IMR-90 (cell line): Measurements from ENCODE around the gene HOXA2. TPM values are rescaled to one million over a fixed set of nuclear protein-coding genes. Genes with fewer than 3 reads are reported as not detected.

Source experiments
- ATAC-seq: fragments of 200-7000 bp; cut with Tn5 transposase; 2 replicates; pipeline ENCODE4 v1.9.1; 2020; ENCODE audit warnings: low read depth, mild to moderate bottlenecking, moderate library complexity
- BruUV-seq: library from RNA; stranded (reverse); fragments of 400-500 nt; replicated peaks from 2 replicates; lab custom pipeline; 2021; lab: Mats Ljungman, UMichigan
- CTCF ChIA-PET: fragments of 300-600 bp; formaldehyde crosslinking; extraction: SDS; loops from one replicate; lab custom pipeline; 2021; ENCODE audit warnings: antibody characterized with exemption; lab: Yijun Ruan, JAX
- POLR2A ChIA-PET: fragments of 300-600 bp; sonication (Branson Sonifier 250); formaldehyde crosslinking; loops from one replicate; lab custom pipeline; 2022; ENCODE audit warnings: antibody characterized with exemption; ENCODE audit not compliant: unreplicated experiment; lab: Charles Lee
- DNase-seq: peaks from one replicate; pipeline ENCODE4 v3.0.0; 2013
- H2AFZ ChIP-seq: replicated peaks from 2 replicates; pipeline ENCODE3; 2013; ENCODE audit warnings: low read length, mild to moderate bottlenecking; ENCODE audit not compliant: poor library complexity
- H2AK5ac ChIP-seq: 2 replicates; pipeline ENCODE4 v1.6.1; 2013; ENCODE audit warnings: low read depth, low read length, inconsistent platforms
- H2AK9ac ChIP-seq: replicated peaks from 2 replicates; pipeline ENCODE3; 2013; ENCODE audit warnings: mild to moderate bottlenecking, low read depth, low read length, moderate library complexity; ENCODE audit not compliant: poor library complexity
- H2BK120ac ChIP-seq: 2 replicates; pipeline ENCODE4 v1.6.1; 2013; ENCODE audit warnings: low read depth, low read length, inconsistent platforms
- H2BK15ac ChIP-seq: 3 replicates; pipeline ENCODE4 v1.6.1; 2013; ENCODE audit warnings: low read depth, low read length, inconsistent platforms
- H2BK20ac ChIP-seq: 2 replicates; pipeline ENCODE4 v1.6.1; 2013; ENCODE audit warnings: low read depth, mild to moderate bottlenecking, inconsistent platforms, low read length, moderate library complexity
- H2BK5ac ChIP-seq: 2 replicates; pipeline ENCODE4 v1.6.1; 2013; ENCODE audit warnings: mild to moderate bottlenecking, low read depth, low read length, inconsistent platforms; ENCODE audit not compliant: poor library complexity, severe bottlenecking
- H3K14ac ChIP-seq: replicated peaks from 2 replicates; pipeline ENCODE4 v1.6.1; 2013; ENCODE audit warnings: low read depth, low read length, inconsistent platforms
- H3K18ac ChIP-seq: 2 replicates; pipeline ENCODE4 v1.6.1; 2013; ENCODE audit warnings: low read depth, low read length, control low read depth
- H3K23ac ChIP-seq: 2 replicates; pipeline ENCODE4 v1.6.1; 2013; ENCODE audit warnings: low read depth, low read length, inconsistent platforms
- H3K27ac ChIP-seq: 2 replicates; pipeline ENCODE4 v1.5.1; 2013; ENCODE audit warnings: mild to moderate bottlenecking, control low read depth, low read length; ENCODE audit not compliant: insufficient read depth
- H3K27me3 ChIP-seq: 2 replicates; pipeline ENCODE4 v1.6.1; 2013; ENCODE audit warnings: low read length; ENCODE audit not compliant: control insufficient read depth, insufficient read depth
- H3K36me3 ChIP-seq: 2 replicates; pipeline ENCODE4 v1.6.1; 2013; ENCODE audit warnings: low read length, mixed read lengths; ENCODE audit not compliant: control insufficient read depth, insufficient read depth
- H3K4ac ChIP-seq: 2 replicates; pipeline ENCODE4 v1.6.1; 2013; ENCODE audit warnings: low read depth, low read length, inconsistent platforms
- H3K4me1 ChIP-seq: 2 replicates; pipeline ENCODE4 v1.6.1; 2013; ENCODE audit warnings: low read length, mixed read lengths; ENCODE audit not compliant: control insufficient read depth, insufficient read depth
- H3K4me2 ChIP-seq: 2 replicates; pipeline ENCODE4 v1.6.1; 2013; ENCODE audit warnings: low read depth, mild to moderate bottlenecking, control low read depth, low read length, moderate library complexity
- H3K4me3 ChIP-seq: 2 replicates; pipeline ENCODE4 v1.5.1; 2013; ENCODE audit warnings: low read depth, mild to moderate bottlenecking, control low read depth, low read length, moderate library complexity; ENCODE audit not compliant: insufficient read depth
- H3K56ac ChIP-seq: 2 replicates; pipeline ENCODE4 v1.6.1; 2013; ENCODE audit warnings: low read length, inconsistent platforms; ENCODE audit not compliant: insufficient read depth; ENCODE audit errors: extremely low read depth
- H3K79me1 ChIP-seq, 2 experiments: 2 replicates each; pipeline ENCODE4 v1.6.1; 2013; ENCODE audit warnings: low read length in 2 of 2, inconsistent platforms in 1 of 2, low read depth in 1 of 2
- H3K9ac ChIP-seq: 2 replicates; pipeline ENCODE4 v1.6.1; 2013; ENCODE audit warnings: low read depth, low read length, control low read depth
- H3K9me1 ChIP-seq: 2 replicates; pipeline ENCODE4 v1.6.1; 2013; ENCODE audit warnings: low read length, inconsistent platforms; ENCODE audit not compliant: insufficient read depth
- H3K9me3 ChIP-seq: 2 replicates; pipeline ENCODE4 v1.6.1; 2013; ENCODE audit warnings: low read length; ENCODE audit not compliant: control insufficient read depth, insufficient read depth
- H4K20me1 ChIP-seq: 2 replicates; pipeline ENCODE4 v1.6.1; 2013; ENCODE audit warnings: low read length, inconsistent platforms; ENCODE audit not compliant: insufficient read depth
- H4K5ac ChIP-seq: 2 replicates; pipeline ENCODE4 v1.6.1; 2013; ENCODE audit warnings: mild to moderate bottlenecking, low read depth, low read length, control low read depth
- H4K8ac ChIP-seq, 2 experiments: 2 replicates each; pipeline ENCODE4 v1.6.1; 2013; ENCODE audit warnings: low read depth in 2 of 2, low read length in 2 of 2, control low read depth in 1 of 2, inconsistent platforms in 1 of 2
- H4K91ac ChIP-seq: 2 replicates; pipeline ENCODE4 v1.6.1; 2013; ENCODE audit warnings: low read depth, low read length, inconsistent platforms; ENCODE audit not compliant: insufficient read depth
- BHLHE40 ChIP-seq: fragments of 150-350 bp; IDR thresholded peaks from 2 replicates; pipeline ENCODE4 v1.6.1; 2016; ENCODE audit warnings: mild to moderate bottlenecking, low read depth, low read length
- CHD1 ChIP-seq: IDR thresholded peaks from 2 replicates; pipeline ENCODE4 v1.6.1; 2012; ENCODE audit warnings: low read depth, low read length, improper control_type of control experiment
- ELK1 ChIP-seq: fragments of 150-350 bp; IDR thresholded peaks from 2 replicates; pipeline ENCODE4 v1.6.1; 2016; ENCODE audit warnings: low read depth, mild to moderate bottlenecking, low read length, moderate library complexity, borderline replicate concordance
- FOS ChIP-seq: fragments of 150-350 bp; IDR thresholded peaks from 2 replicates; pipeline ENCODE4 v1.6.1; 2016; ENCODE audit warnings: low read depth, low read length
- MAFK ChIP-seq: IDR thresholded peaks from 2 replicates; pipeline ENCODE4 v1.6.1; 2012; ENCODE audit warnings: low read depth, low read length, improper control_type of control experiment
- MAZ ChIP-seq: IDR thresholded peaks from 2 replicates; pipeline ENCODE4 v1.6.1; 2012; ENCODE audit warnings: low read depth, mild to moderate bottlenecking, low read length, improper control_type of control experiment, moderate library complexity, borderline replicate concordance
- MXI1 ChIP-seq: IDR thresholded peaks from 2 replicates; pipeline ENCODE4 v1.6.1; 2012; ENCODE audit warnings: low read depth, mild to moderate bottlenecking, low read length, moderate library complexity, borderline replicate concordance
- POLR2A ChIP-seq: IDR thresholded peaks from 2 replicates; pipeline ENCODE4 v1.6.1; 2012; ENCODE audit warnings: mild to moderate bottlenecking, low read depth, low read length
- RAD21 ChIP-seq: IDR thresholded peaks from 2 replicates; pipeline ENCODE4 v1.6.1; 2012; ENCODE audit warnings: low read length, improper control_type of control experiment
- RCOR1 ChIP-seq: IDR thresholded peaks from 2 replicates; pipeline ENCODE4 v1.6.1; 2012; ENCODE audit warnings: mild to moderate bottlenecking, low read length, improper control_type of control experiment; ENCODE audit not compliant: insufficient replicate concordance
- SMC3 ChIP-seq: fragments of 150-350 bp; IDR thresholded peaks from 2 replicates; pipeline ENCODE4 v1.6.1; 2016; ENCODE audit warnings: low read depth, mild to moderate bottlenecking, antibody characterized with exemption, low read length, moderate library complexity
- USF2 ChIP-seq: fragments of 150-350 bp; IDR thresholded peaks from 2 replicates; pipeline ENCODE4 v1.6.1; 2017; ENCODE audit warnings: mild to moderate bottlenecking, antibody characterized with exemption, low read length, low read depth
- WGBS, 2 experiments: methylation state at CpG; one replicate each; pipeline versions ENCODE4 v1.1.5 to v1.1.7; 2013; ENCODE audit warnings: missing lambda C conversion rate in 2 of 2; ENCODE audit not compliant: insufficient read length in 1 of 2; ENCODE audit errors: extremely low coverage in 2 of 2; 5-methylcytosine and 5-hydroxymethylcytosine counted together
- dilution Hi-C: fragments of 300-500 bp; cut with HindIII; formaldehyde crosslinking; loops from one replicate; pipeline ENCODE4 v1.14.3; 2018; ENCODE audit warnings: low sequenced_read_pairs; ENCODE audit not compliant: unreplicated experiment
- in situ Hi-C: fragments of 300-500 bp; cut with MboI; formaldehyde crosslinking; loops from 3 replicates; pipeline ENCODE4 v1.14.3; 2019; ENCODE audit warnings: low sequenced_read_pairs, inconsistent platforms, mixed read lengths
- intact Hi-C: fragments of 100-400 bp; cut with micrococcal nuclease; formaldehyde crosslinking; loops from 2 replicates; pipeline ENCODE4 v1.10.0; 2022
- polyA plus RNA-seq, 3 experiments: library from polyadenylated mRNA; depleted of rRNA; stranded (reverse); fragments of >200 nt; gene quantifications; 2 replicates each; pipeline ENCODE4 v1.2.3, GENCODE V29; 2012; ENCODE audit warnings: low replicate concordance in 1 of 3
- total RNA-seq: library from RNA; depleted of rRNA; stranded (reverse); fragments of >200 nt; gene quantifications from 2 replicates; pipeline ENCODE4 v1.2.3, GENCODE V29; 2012

HOXA2 gene
- total and polyA plus RNA-seq, 2 of the 4 experiments (the other 2 are of a cell fraction): 1.6 to 3.9 TPM

GRCh38 chr7:27117887-27118491 is 15.5 kb upstream of the HOXA2 start:
- ChIA-PET CTCF (interaction anchor here (0.7 kb wide), 1 partner anchor 33 kb away, joined by 3 read pairs; no protein-coding TSS in a partner anchor), POLR2A (interaction anchor here (0.6 to 0.7 kb wide), 2 partner anchors 17 to 413 kb away, joined by 3 read pairs; no protein-coding TSS in a partner anchor)
- Histone ChIP-seq H3K27ac (peak overlapping the region; percentile 89), H3K27me3 (no peaks in the 10 kb centered on the region), H2AK9ac (peak overlapping the region; percentile 68), H4K20me1 (peaks cover 10% of the 10 kb centered on the region), H2BK5ac (peak overlapping the region; percentile 80), H3K4ac (peak overlapping the region; percentile 87), H4K5ac (peak overlapping the region; percentile 51), H2BK15ac (peak overlapping the region; percentile 39; the same call in 1 of the 3 replicates), H4K91ac (peak overlapping the region; percentile 83), H2BK20ac (peak overlapping the region; percentile 52; the same call in 1 of the 2 replicates), H3K9me1 (peaks cover 7% of the 10 kb centered on the region; the same call in 1 of the 2 replicates), H2AFZ (peak overlapping the region; percentile 29), H3K4me3 (peak overlapping the region; percentile 71), H3K18ac (peak overlapping the region; percentile 97), H3K9me3 (no peaks in the 10 kb centered on the region), H3K36me3 (peaks cover 9% of the 10 kb centered on the region; the same call in 1 of the 2 replicates), H3K4me1 (peaks cover 23% of the 10 kb centered on the region), H3K79me1 (peaks cover 0 to 37% of the 10 kb centered on the region in 2 experiments; a peak in 2 of 4 replicates), H4K8ac (peak overlapping the region; percentile 37 to 64), H3K14ac (peak overlapping the region; percentile 72), H2AK5ac (peak overlapping the region; percentile 92), H3K9ac (peak overlapping the region; percentile 96), H2BK120ac (peak overlapping the region; percentile 73), H3K56ac (peak overlapping the region; percentile 83), H3K23ac (peak overlapping the region; percentile 95), H3K4me2 (peak overlapping the region; percentile 78)
- ATAC-seq (peak; percentile 54), DNase-seq (peak; percentile 97)
- dilution Hi-C loops (no loop called here), in situ Hi-C loops (no loop called here), intact Hi-C loops (no loop called here)
- no peak for TF ChIP-seq RCOR1
- TF ChIP-seq FOS: 0 out of 2 replicates have a peak, but pooled peaks have one; percentile 10
- peak; percentile 68; the same call in 1 of the 2 replicates for TF ChIP-seq MAZ
- TF ChIP-seq SMC3: peak; percentile 9; the same call in 1 of the 2 replicates
- peak; percentile 84 for TF ChIP-seq BHLHE40
- TF ChIP-seq RAD21: no peak
- no peak for TF ChIP-seq ELK1
- peak; percentile 63; the same call in 1 of the 2 replicates for TF ChIP-seq MXI1
- no peak; the same call in 1 of the 2 replicates for TF ChIP-seq CHD1
- no peak for TF ChIP-seq MAFK
- peak; percentile 93 for TF ChIP-seq USF2
- TF ChIP-seq POLR2A: peak; percentile 81
- BruUV-seq: no TSS peak
- WGBS, 2 experiments: 3% methylated on average over 6 of the region's 19 CpGs; no CpG with 5 or more reads in 1 of the 2 experiments
